OCI-LY3 (cell line): ENCODE data around the gene SSTR4.

Source experiments
- H2AFZ ChIP-seq: fragments of 200-600, 300-600 bp; shearing (Covaris generic); 2 replicates; pipeline ENCODE4 v1.6.0; 2014; ENCODE audit warnings: antibody characterized with exemption, low read depth, low read length
- H3K27ac ChIP-seq: fragments of 200-600, 300-600 bp; sonication (generic); 2 replicates; pipeline ENCODE4 v1.5.1; 2014; ENCODE audit warnings: mild to moderate bottlenecking, low read length, moderate library complexity, mixed read lengths
- H3K27me3 ChIP-seq: fragments of 200-600, 300-600 bp; sonication (generic); 2 replicates; pipeline ENCODE4 v1.6.1; 2014; ENCODE audit warnings: low read depth, low read length, mixed read lengths
- H3K36me3 ChIP-seq: fragments of 200-600, 300-600 bp; sonication (generic); replicated peaks from 2 replicates; pipeline ENCODE3; 2014; ENCODE audit warnings: low read depth, low read length, mixed read lengths
- H3K4me1 ChIP-seq: fragments of 300-600, 200-600 bp; sonication (generic); 2 replicates; pipeline ENCODE4 v1.6.1; 2014; ENCODE audit warnings: low read length, mixed read lengths
- H3K4me2 ChIP-seq: fragments of 200-600, 300-600 bp; sonication (generic); 2 replicates; pipeline ENCODE4 v1.6.1; 2014; ENCODE audit warnings: low read length, mixed read lengths
- H3K4me3 ChIP-seq: fragments of 300-600, 200-600 bp; sonication (generic); 2 replicates; pipeline ENCODE4 v1.5.1; 2014; ENCODE audit warnings: antibody characterized with exemption, mild to moderate bottlenecking, low read length, moderate library complexity
- H3K79me2 ChIP-seq: fragments of 300-600, 200-600 bp; shearing (Covaris generic); 2 replicates; pipeline ENCODE4 v1.6.1; 2014; ENCODE audit warnings: mild to moderate bottlenecking, low read length, mixed read lengths
- H3K9ac ChIP-seq: fragments of 300-600, 200-600 bp; shearing (Covaris generic); 2 replicates; pipeline ENCODE4 v1.6.0; 2014; ENCODE audit warnings: mild to moderate bottlenecking, low read length, moderate library complexity
- H3K9me3 ChIP-seq: fragments of 200-600, 300-600 bp; shearing (Covaris generic); 2 replicates; pipeline ENCODE4 v1.6.1; 2014; ENCODE audit warnings: low read length, mixed read lengths; ENCODE audit not compliant: insufficient read depth
- H4K20me1 ChIP-seq: fragments of 200-600, 300-600 bp; sonication (generic); 2 replicates; pipeline ENCODE4 v1.6.1; 2016; ENCODE audit warnings: low read length, mixed read lengths; ENCODE audit not compliant: insufficient read depth
- EZH2phosphoT487 ChIP-seq: fragments of 200-600 bp; shearing (Covaris generic); IDR thresholded peaks from 2 replicates; pipeline ENCODE4 v1.6.1; 2018; ENCODE audit warnings: antibody characterized with exemption, mixed run types, low read depth
- TF ChIP-seq, protein P1 (sequence below): fragments of 200-600, 300-600 bp; sonication (generic); IDR thresholded peaks from 2 replicates; pipeline ENCODE4 v1.5.1; 2014; ENCODE audit warnings: antibody characterized with exemption, low read length, low read depth

SSTR4 gene

GRCh38 chr20:23072892-23073586 is 37.9 kb downstream of the SSTR4 start:
- Histone ChIP-seq H2AFZ (no peak overlapping the region), H4K20me1 (no peaks in the 10 kb centered on the region), H3K4me1 (peaks cover 7% of the 10 kb centered on the region), H3K9me3 (no peaks in the 10 kb centered on the region), H3K79me2 (no peaks in the 10 kb centered on the region), H3K9ac (no peak overlapping the region), H3K27ac (no peak overlapping the region), H3K27me3 (peaks cover 5% of the 10 kb centered on the region), H3K4me2 (no peak overlapping the region), H3K4me3 (no peak overlapping the region), H3K36me3 (no peaks in the 10 kb centered on the region)
- TF ChIP-seq EZH2phosphoT487: no peak
- TF ChIP-seq, protein P1, sequence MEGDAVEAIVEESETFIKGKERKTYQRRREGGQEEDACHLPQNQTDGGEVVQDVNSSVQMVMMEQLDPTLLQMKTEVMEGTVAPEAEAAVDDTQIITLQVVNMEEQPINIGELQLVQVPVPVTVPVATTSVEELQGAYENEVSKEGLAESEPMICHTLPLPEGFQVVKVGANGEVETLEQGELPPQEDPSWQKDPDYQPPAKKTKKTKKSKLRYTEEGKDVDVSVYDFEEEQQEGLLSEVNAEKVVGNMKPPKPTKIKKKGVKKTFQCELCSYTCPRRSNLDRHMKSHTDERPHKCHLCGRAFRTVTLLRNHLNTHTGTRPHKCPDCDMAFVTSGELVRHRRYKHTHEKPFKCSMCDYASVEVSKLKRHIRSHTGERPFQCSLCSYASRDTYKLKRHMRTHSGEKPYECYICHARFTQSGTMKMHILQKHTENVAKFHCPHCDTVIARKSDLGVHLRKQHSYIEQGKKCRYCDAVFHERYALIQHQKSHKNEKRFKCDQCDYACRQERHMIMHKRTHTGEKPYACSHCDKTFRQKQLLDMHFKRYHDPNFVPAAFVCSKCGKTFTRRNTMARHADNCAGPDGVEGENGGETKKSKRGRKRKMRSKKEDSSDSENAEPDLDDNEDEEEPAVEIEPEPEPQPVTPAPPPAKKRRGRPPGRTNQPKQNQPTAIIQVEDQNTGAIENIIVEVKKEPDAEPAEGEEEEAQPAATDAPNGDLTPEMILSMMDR: no peak

DNA sequence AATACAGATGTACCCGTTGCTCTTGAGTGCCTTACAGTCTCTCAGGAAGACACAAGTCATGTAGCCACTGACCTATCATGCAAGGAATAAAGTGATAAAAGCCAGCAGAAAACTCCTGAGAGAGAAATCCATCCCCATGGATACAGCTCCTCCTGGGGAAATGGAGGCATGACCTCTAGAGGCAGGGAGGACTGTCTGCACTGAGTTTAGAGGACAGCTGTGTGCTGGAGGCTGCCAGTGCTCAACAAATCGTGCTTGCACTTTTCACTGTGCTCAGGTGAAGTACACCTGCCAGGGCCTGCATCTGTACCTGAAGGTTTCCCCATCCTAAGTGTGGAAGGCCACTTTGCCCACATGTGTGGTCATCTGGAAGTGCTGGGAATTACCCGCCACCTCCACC is 38.9 kb downstream of the SSTR4 start:
- Histone ChIP-seq H3K4me2 (no peak overlapping the region), H3K36me3 (no peaks in the 10 kb centered on the region), H3K9ac (no peak overlapping the region), H3K27me3 (peaks cover 14% of the 10 kb centered on the region), H3K27ac (no peak overlapping the region), H3K4me3 (no peak overlapping the region), H3K79me2 (no peaks in the 10 kb centered on the region), H2AFZ (no peak overlapping the region), H3K9me3 (no peaks in the 10 kb centered on the region), H4K20me1 (no peaks in the 10 kb centered on the region), H3K4me1 (no peaks in the 10 kb centered on the region)
- no peak for TF ChIP-seq EZH2phosphoT487
- TF ChIP-seq, protein P1: no peak

- H3K4me3 ChIP-seq: no peak overlapping the region
- H4K20me1 ChIP-seq: no peaks in the 10 kb centered on the region
- H3K4me1 ChIP-seq: peaks cover 8% of the 10 kb centered on the region
- H3K9ac ChIP-seq: no peak overlapping the region
- no peak for TF ChIP-seq EZH2phosphoT487
- H3K4me2 ChIP-seq: no peak overlapping the region
- no peaks in the 10 kb centered on the region for H3K9me3 ChIP-seq
- H3K27me3 ChIP-seq: peaks cover 31% of the 10 kb centered on the region
- no peaks in the 10 kb centered on the region for H3K36me3 ChIP-seq
- no peak overlapping the region for H3K27ac ChIP-seq
- H2AFZ ChIP-seq: no peak overlapping the region
- no peaks in the 10 kb centered on the region for H3K79me2 ChIP-seq
These were observed 42.2 kb downstream of the SSTR4 start for GRCh38 chr20:23077277-23077676.

DNA sequence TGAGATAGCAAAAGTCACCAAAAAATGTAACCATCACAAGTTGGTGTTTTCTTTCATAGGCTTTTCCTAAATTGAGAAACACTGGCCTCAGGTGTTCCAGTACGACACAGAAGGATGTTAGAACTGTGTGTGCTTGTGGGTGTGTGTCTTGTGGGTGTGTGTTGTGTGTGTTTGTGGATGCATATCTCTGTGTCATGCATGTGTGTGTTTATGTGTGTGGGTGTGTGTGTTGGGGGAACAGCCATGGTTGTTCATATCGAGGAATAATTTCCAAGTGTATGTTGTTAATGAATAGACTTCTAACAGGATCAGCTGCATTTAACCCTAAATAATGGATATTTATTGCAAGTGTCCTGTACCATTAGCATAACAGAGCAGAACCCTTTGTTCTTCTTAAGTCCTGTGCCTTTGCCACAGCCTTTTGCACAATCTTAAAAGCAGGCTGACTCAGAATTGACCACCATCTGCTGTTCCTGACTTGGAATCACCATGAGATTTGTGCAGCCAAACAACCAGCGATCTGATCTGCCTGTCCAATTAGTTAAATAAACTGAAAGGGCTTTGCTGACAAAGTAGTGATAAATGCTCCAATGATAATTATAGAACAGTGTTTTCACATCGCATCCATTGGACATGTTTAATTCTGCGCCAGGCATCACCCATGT is 43.4 kb downstream of the SSTR4 start:
- peaks cover 12% of the 10 kb centered on the region for H3K4me1 ChIP-seq
- no peak overlapping the region for H3K9ac ChIP-seq
- H4K20me1 ChIP-seq: no peaks in the 10 kb centered on the region
- peaks cover 31% of the 10 kb centered on the region for H3K27me3 ChIP-seq
- H3K36me3 ChIP-seq: no peaks in the 10 kb centered on the region
- no peak overlapping the region for H3K4me3 ChIP-seq
- H3K4me2 ChIP-seq: no peak overlapping the region
- no peak overlapping the region for H3K27ac ChIP-seq
- no peaks in the 10 kb centered on the region for H3K9me3 ChIP-seq
- no peak overlapping the region for H2AFZ ChIP-seq
- TF ChIP-seq, protein P1: no peak
- TF ChIP-seq EZH2phosphoT487: no peak
- H3K79me2 ChIP-seq: no peaks in the 10 kb centered on the region
